GM21619 (cell line): ENCODE data around the gene SIAE.
A peak's percentile ranks its signal among the peaks of the same experiment; 100 is the strongest.

ENCODE experiments used
- ATAC-seq: cut with Tn5 transposase; IDR thresholded peaks from one replicate; pipeline ENCODE4 v1.9.1; 2021; ENCODE audit not compliant: unreplicated experiment

Gene SIAE, protein sequence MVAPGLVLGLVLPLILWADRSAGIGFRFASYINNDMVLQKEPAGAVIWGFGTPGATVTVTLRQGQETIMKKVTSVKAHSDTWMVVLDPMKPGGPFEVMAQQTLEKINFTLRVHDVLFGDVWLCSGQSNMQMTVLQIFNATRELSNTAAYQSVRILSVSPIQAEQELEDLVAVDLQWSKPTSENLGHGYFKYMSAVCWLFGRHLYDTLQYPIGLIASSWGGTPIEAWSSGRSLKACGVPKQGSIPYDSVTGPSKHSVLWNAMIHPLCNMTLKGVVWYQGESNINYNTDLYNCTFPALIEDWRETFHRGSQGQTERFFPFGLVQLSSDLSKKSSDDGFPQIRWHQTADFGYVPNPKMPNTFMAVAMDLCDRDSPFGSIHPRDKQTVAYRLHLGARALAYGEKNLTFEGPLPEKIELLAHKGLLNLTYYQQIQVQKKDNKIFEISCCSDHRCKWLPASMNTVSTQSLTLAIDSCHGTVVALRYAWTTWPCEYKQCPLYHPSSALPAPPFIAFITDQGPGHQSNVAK

DNA sequence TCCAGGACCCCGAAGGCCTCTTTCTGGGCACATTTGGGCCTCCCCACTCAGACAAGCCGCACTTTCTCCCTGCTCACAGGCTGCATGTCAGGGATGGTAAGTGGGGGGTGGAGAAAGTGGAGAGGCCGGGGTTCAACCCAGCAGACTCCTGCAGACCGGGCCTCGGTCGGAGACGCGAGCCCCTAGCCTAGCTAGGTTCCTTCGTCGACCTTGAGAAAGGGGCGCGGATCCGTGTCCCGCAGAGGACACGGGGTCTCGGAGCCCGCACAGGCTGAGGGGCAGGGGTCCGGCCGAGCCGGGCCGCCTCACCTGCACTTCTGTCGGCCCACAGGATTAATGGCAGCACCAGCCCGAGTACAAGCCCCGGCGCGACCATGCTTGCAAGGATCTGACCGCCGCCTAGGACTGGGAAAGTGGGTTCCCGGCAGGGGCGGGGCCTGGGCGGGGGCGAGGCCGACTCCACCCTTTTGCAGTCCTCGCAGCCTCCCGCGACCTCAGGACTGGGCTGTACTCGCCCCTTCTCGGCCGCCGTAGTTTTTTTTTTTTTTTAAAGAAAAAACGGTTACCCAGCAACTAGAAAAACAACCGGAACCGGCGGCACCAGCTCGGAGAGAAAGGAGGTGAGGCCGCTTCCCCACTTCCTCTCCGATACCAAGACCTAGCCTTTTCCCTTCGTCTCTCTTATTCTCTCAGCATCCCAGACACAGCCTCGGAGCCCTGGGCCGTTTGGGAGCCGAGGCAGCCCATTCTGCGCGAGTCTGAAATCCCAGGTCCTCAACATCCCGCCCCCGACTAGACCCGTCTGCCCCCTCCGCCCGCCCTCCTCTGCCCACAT is at the start of gene SIAE, which contains the start of gene SPA17:
Gene SIAE, minus strand, starts transcription at position 407 of the 835 bp plus-strand sequence. Its CDS starts 31 bp downstream, at position 376.
Gene SPA17, plus strand, starts transcription at position 572 of the 835 bp plus-strand sequence. CDS start 1,361 bp downstream, outside the sequence.
- peak; percentile 87 for ATAC-seq

DNA sequence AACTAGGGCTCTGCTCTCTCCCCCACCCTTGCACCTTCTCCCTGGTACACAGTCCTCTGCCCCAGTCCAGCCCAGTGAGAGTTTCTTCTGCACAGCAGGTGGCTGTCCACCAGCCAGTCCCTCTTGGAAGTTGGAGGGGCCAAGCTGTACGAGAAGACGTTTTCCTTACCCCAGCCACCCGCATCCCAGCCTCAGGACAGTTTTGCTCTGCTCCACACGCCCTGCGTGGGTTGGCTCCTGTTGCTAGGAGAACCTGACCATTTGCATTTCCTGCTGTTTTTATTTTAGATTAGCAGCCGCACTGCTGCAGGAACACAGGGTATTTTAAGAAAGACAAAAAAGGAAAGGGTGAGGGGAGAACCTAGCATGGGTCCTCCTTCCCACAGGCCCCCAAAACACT is 48.6 kb upstream of the SIAE start:
- no peak for ATAC-seq

DNA sequence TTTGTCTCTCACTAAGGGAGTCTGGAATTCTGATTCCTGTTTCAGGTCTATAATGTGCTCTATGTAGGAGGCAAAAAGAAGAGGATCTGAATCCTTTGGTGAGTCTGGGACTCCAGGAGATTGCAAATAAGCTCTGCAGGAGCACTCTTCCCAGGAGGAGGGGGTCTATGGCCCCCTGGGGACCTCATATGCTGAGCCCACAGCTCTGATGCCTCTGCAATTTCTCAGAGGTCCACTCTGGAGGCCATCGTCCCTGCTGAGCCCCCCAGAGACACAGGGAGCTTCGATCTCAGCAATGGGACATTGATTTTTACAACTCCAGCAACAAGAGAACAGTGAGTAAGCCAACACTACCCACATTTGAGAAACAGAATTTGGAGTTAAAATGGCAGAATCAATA is 46.0 kb upstream of the SIAE start:
- ATAC-seq = no peak

DNA sequence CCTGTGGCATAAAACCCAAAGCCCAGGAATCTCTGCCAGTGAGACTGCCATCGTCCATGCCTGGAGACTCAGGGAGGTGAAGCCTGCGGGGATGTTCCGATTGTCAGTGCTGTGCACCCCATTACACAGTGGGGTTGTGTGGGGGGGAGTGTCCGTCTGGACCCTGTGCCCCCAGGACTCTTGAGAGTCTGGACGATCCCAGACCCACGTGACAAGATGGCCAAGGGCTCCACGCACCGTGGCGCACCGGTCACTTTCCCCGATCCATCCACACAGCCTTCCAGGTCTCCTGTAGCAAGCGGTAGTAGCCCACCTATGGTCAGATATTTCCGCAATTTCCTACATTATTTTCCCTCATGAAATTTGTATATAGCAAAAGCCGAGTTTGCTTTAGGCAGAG is 45.3 kb upstream of the SIAE start:
- ATAC-seq = no peak

DNA sequence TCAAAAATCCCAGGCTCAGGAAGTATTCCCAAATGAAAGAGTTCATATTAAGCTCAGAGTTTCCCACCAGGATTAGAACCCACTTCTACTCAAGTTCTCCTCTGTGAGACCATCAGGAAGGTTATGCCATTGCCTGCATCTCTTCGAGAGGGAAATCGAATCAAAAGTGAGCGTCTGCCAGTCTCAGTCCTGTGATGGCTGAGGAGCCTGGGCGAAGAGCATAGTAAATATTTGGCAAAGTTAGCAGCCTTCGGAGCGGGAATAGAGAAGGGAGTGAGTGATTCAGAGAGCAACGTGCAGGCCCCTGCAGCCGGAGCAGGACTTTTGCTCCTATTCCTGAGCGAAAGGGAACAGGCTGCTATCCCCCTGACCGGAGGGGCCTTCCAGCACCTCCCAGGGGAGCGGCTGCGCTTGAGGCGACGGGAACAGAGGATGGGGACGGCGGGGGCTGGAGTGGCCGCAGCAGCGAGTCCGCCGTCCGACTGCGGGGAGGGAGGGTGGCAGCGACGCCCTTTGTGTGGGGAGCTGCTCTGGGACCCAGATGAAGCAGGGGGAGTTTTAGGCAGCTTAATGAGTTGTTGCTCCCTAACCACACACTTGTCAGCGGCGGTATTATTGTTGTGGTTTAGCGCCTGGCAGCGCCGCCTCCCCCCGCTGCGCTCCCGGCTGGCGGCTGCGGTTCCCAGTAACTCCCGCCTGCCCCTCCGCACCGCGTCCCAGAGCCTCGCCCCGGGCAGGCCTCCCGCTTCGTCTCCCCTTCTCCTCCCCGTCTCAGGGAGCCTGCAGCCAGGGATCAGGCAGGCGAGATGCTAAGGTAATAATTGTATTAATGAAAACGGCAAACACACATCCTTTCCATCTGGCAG is 44.5 kb upstream of the SIAE start:
- peak; percentile 44 for ATAC-seq

DNA sequence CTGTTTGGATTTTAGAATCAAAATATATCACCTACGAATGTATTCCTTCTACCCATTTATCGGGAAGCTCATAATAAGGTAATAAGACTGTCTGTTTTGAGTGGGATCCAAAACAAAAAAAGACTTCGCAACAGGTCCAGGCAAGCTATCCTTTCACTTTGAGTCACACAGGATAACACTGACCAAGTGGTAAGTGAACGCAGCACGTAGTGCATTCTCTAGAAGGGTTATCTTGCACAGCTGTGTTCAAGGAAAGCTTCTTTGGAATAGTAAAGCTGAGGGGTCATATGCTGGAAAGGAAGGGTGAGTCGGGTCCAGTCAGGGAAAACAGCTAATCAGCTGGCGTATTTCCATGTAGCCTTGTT is 43.9 kb upstream of the SIAE start:
- peak; percentile 57 for ATAC-seq

DNA sequence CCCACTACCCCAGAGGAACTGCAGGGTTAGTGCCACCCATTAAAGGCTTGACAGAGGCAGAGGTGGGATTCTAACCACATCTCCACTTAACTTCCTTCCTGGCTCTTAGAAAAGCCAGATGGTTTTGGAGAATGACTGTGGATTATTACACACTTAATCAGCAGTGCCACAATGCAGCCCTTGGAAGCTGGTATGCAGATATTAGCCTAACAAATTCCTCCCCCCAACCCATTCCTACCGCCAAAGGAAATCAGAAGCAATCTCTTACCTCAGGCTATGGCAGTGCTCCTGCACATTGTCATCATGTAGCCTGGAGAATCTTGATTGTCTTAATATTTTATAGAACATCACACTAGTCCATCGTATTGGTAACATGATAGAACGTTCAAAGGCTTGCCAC is 43.1 kb upstream of the SIAE start:
- ATAC-seq = no peak

DNA sequence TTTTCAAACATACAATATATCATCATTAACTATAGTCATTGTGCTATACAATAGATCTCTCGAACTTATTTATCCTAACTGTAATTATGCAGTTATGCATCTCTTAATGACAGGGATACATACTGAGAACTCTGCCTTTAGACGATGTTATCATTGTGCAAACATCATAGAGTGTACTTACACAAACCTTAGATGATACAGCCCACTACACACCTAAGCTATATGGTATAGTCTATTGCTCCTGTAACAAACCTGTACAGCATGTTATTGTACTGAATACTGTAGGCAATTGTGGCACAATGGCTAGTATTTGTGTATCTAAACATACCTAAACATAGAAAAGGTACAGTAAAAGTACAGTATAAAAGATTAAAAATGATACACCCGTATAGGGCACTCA is 38.9 kb upstream of the SIAE start:
- ATAC-seq = no peak

DNA sequence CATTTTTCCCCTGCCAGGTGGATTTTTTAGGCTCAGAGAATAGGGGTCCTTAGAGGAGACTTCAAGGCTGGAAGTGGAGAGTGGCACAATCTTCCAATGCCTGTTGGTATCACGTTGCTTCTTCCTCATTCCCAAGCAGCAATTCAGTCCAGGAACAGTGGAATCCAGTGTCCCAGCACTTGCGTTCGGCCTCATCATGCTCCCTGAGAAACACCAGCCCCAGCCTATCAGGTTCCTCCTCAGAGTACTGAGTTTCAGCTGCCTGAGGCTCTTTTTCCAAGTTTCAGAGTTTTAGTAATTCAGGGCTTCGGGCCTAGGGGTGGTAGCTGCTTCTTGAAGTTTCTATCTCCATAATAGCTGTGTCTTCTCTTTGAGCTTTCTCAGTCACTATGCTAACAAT is 34.3 kb upstream of the SIAE start:
- no peak for ATAC-seq

DNA sequence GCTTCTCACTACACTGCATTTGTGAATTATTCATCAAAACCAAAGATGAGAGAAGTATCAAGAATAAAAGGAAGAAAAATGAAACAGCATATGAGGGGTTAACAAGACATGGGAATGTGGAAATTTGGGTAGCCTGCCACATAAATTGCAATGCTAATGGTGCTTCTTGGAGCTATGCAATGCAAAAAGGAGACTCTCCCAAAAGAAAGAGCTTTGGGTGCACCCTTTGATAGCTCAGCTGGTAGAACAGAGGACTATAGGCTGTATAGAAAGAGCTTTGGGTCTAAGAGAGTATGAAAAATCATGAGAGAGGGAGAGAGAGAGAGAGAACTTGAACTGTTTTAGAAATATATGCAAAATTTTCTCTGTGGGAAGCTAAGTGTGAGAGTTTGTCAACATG is 26.5 kb upstream of the SIAE start:
- ATAC-seq = no peak

DNA sequence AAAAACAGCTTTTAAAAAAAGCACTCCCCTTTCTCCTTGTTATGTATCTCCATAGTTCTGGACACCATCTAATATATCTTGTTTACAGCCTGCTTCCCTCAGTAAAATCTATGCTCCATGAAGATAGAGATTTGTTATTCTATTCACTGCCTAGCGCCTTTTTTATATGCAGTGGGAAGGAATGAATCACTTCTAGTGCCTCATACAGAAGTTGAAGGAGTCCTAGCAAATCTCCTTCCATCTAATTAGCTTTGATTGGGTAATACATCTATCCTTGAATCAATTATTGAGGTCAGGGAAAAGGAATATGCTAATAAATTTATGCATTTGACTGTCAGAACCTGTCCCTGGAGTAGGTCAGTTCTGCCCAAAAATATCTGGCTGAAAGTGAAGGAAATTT is 26.0 kb upstream of the SIAE start:
- no peak for ATAC-seq

DNA sequence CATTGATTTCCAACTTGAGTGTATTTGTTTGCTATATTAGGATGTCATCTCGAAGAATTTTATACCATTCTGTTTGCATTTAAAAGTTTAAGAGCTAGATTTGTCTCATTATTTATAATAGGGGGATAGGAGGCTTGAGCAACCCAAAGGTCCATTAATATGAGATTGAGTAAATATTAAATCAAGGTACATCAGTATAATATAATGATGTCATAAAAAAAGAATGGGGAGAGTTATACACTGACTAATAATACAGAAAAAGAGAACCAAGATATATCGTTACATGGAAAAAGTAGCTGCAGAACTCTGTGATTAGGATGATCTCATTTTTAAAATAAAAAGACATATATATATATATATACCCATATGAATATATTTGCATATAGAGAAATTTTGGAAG is 19.6 kb upstream of the SIAE start:
- ATAC-seq = no peak

DNA sequence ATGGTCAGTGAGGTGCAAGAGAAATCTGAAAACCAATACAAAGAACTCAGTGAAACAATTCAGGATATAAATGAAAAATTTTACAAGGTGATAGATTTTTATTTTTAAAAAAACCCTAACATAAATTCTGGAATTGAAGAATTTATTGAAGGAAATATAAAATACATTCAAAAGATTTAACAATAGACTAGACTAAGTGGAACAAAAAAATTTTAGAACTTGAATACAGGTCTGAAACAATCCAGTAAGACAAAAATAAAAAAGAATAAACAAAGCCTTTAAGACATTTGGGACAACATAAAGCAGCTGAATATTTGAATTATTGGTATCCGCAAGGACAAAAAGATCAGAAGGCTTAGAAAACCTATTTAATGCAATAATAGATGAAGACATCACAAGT is 8.9 kb upstream of the SIAE start:
- ATAC-seq = no peak

DNA sequence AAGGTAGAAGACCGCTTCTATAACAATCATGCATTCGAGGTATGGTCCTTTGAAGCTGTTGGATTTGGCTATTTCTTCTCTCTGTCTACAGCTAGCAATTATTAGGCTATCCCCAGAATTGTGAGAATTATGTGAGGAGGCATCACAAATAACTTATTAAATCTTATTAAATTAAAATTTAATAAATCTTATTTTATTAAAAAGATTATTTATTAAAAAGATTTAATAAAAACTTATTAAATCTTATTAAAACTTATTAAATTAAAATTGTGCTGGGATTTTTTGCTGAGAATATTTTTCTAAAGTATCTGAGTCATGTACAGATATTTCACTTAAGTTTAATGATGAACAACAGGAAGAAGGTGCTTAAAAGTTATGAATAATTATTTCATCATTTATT is 7.9 kb upstream of the SIAE start:
- ATAC-seq = no peak

DNA sequence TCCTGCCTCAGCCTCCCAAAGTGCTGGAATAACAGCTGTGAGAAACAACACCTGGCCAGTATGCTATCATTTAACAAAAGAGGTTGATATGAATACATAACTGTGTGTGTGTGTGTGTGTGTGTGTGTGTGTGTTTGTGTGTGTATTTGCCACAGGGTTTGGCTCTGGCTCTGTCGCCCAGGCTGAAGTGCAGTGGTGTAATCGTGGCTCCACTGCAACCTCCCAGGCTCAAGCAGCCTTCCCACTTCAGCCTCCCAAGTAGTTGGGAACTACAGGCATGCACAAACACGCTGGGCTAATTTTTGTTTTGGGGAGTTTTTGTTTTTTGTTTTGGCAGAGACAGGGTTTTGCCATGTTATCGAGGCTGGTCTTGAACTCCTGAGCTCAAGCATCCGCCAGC is 4.9 kb upstream of the SIAE start:
- no peak for ATAC-seq

DNA sequence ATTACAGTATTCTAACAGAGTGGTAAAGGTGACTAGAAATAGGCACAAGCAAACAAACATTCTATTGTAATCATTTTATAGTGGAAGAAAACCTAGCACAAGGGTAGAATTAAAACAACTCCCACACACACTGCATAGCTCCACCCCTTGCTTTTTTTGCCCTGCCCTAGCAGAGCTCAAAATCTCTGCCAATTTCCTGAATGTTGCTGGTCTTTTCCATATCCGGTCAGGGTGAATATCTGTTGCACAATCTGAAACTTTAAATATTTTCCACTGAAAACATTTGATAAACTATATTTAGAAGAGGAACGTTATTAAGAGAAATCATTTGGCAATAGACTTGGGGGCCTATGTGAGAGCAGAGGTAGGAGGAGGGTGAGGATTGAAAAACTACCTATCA is 2.8 kb upstream of the SIAE start:
- no peak for ATAC-seq

DNA sequence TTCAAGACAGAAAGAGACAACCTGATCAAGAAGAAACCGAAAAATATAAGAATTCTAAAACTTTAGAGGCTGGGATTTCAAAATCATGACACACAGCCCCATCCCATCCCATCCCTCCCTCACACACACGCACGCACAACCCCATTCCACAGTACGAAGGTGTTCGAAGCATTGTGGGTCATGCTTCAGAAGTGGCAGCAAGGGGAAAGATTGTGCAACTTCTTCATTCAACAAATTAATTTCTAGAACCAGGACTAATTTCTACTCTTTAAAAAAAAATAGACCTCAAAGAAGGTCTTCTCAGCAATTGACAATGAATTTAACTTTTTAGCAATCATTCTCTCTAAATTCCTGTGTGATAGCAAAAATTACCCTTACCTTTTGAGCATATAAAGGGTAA is 1.0 kb upstream of the SIAE start:
- ATAC-seq = no peak

DNA sequence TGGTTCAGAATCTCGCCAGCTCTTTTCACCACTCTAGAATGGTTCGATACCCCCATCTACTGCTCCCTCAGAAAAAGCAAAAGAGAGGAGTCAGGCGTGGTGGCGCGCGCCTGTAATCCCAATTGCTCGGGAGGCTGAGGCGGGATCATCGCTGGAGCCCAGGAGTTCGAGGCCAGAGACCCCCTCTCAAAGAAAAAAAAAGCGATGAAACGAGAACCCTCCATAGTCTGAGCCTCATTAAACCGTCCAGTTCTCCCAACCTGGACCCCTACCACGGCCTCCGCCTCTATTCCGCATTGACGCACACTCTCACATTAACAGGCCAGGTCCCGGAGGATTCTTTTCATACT is 604 bp upstream of the SIAE start:
- no peak for ATAC-seq

DNA sequence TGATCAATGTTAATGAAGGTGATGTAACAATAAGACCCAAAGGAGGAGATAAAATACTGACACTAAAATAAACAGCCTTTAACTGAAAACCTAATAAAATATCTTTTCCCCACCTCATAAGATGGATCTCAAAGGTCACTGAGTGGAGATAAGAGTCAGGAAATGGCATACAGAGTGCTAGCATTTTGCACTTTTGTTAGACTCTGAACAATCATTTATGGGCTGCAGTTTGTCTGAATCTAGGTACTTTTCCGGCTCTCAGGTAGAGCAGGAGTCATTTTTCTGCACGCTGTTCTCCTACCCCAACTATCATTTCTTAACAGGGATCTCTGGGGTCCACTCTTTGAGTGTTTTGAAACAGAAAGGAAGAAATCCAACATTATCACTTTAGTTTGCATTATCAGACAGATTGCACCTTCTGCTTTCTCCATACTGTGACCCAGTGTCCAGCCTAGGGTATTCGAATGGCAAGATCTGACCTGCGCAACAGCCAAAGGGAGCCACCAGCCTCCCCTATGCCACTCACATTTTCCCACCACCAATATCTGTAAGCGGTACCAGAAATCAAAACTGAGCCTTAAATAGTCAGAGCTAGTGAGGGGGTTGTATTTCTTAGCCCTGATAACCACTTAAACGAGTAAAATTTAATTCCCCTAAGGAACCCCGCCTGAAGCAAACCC is 863 bp downstream of the SIAE start:
- no peak for ATAC-seq

DNA sequence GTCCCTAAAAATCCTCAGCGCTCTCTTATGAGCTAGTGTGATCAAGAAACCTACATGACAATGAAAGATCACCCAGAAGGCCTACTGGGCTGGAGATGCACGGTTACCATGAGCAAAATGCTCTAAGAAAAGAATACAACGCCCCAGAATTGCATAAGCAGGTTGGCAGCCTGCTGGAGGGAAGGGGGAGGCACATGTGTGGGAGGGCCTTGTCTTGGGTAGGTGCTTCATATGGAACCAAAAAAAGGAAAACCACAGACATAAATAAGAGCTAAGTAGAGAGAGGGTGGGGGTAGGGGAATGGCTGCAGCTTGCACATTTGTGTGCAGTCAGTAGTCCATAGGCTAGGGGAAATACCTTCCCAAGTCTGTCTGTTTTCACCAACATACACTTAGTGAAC is 2.8 kb downstream of the SIAE start:
- ATAC-seq = no peak

DNA sequence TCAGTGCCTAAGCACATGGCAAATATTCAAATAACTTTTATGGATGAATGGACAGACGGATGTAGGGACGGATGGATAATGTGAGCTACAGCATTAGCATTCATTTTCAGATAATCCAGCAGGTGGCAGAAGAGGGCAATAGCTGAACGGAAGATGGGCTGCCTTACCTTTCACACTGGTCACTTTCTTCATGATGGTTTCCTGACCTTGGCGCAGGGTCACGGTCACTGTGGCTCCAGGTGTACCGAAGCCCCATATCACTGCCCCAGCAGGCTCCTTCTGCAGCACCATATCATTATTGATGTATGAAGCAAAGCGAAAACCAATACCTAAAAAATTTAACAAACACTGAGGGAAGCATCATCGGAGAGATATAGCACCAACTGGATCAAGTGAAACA is 4.3 kb downstream of the SIAE start:
- peak; percentile 30 for ATAC-seq
